Stimulated activated CD8-positive, alpha-beta memory T cell treated with anti-CD3 and anti-CD28 coated beads, Interleukin-4, amount 100 ng/mL, for 4 hours (primary cell): ENCODE measurements around the gene CDKN2B-AS1.

Experiments used
- DNase-seq, 2 donors: peaks; one replicate each; pipeline ENCODE4 v3.0.0-alpha.2; 2020; ENCODE audit warnings: low read depth in 2 of 2, low spot score in 1 of 2

Gene CDKN2B-AS1

GRCh38 chr9:22117511-22118384, 123.2 kb downstream of the CDKN2B-AS1 start:
- DNase-seq: no peak

DNA sequence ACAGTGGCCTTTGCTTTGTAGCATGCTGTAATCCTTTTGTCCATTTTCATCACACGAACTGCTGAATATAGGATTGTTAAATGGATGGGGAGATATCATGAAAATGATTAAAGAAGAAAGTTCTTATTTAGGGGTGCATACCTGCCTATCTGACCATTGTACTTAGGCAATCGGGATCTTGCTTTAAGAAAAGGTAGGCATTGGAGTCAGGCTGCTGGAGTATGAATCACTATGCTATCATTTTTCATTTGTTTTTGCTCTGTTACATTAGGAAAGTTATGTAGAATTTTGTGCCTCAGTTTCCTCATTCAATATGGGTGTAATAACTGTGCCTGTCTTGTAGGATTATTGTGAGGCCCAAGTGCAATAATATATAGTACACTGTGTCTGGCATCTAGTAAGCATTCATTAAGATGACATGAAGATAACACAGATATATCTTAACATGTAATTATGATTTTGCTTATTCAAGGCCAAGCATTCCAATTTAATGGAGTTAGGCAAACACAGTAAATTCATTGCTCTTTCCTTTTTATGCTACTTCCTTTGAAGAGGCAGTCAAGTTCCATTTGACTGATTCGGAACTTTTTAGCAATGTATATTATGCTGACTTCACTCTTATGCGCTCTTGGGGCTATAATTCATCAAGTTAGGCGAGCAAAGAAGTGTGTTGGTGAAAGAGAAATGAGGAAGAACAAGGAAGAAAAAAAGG, 124.4 kb downstream of the CDKN2B-AS1 start:
- DNase-seq: no peak

DNA sequence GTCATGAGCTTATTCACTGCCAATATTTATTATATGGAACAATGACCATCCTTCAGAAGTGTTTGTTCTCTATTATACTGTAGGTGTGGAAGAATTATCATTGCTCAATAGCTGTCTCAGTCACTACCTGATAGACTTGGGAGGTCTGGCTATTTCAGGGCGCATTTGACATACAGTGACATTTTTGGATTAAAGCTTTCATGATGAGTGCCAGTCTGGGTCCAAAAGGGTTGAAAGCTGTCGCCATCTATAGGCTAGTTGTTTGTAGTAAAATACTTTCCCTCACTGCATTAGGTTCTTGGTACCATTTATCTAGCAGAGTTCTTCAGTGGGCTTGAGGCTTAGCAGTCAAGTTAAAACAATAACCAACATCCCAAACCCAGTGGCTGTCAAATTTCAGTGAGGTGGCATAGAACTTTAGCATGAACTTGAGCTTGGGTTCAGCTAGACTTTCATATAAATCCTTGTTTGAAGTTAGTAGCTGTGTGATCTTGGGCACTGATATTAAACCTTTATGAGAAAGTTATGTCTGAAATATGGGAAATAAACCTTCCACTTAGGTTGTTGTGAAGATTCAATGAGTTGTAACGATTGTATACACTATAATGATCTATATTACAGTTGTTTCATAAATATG, 125.0 kb downstream of the CDKN2B-AS1 start:
- no peak for DNase-seq

- no peak for DNase-seq
These were observed 125.6 kb downstream of the CDKN2B-AS1 start for GRCh38 chr9:22120159-22120549.

- DNase-seq: no peak
These were observed 126.0 kb downstream of the CDKN2B-AS1 start for GRCh38 chr9:22120595-22120994.

DNA sequence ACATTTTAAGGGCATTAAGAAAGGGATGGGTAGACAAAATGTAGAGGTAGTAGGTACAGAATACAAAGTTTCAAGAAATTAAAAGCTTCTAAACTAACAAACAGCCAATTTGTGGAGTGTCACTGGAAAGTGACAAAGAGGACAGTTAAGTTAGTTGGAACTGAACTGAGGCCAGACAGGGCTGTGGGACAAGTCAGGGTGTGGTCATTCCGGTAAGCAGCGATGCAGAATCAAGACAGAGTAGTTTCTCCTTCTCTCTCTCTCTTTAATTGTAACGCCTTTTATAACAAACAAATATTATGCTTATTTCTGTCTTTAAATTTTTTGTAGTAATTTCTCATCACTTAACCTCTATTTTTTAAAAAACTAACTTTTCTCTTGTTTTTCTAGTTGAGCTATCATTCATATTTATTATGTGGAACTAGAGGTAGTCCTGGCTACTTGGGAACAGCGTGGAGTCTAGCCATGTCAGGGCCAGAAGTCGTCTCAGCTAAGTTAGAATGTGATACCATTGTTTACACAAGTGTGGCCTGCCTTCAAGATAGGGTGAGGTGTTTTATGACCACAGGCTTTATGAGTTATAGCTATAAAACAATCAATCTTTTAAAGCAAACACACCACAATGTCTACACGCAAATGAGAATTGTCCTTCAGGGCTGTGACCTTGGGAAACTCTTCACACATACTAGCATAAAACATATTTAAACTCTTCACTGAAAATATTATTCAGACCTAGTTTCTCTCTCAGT, 129.8 kb downstream of the CDKN2B-AS1 start:
- DNase-seq: no peak

- DNase-seq: no peak
These were observed 134.5 kb downstream of the CDKN2B-AS1 start for GRCh38 chr9:22129133-22129532.

DNA sequence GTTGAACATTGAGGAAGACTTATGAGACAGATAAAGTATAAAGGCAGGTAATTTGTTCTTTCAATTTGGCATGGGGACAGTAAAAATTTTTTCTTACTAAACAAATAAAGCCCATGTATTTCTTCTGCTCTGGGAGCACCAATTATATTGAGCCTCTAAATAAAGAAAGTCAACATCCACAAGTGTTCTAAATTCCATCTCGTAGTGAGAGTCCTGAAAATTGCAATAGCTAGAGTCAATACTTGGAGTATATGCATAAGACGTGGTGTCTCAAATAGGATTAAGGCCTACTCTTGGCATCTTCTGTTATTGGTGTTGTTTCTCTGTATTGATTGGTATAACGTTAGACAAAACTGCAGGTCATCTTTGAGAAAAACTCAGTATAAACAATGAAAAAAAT, 135.0 kb downstream of the CDKN2B-AS1 start:
- no peak for DNase-seq

DNA sequence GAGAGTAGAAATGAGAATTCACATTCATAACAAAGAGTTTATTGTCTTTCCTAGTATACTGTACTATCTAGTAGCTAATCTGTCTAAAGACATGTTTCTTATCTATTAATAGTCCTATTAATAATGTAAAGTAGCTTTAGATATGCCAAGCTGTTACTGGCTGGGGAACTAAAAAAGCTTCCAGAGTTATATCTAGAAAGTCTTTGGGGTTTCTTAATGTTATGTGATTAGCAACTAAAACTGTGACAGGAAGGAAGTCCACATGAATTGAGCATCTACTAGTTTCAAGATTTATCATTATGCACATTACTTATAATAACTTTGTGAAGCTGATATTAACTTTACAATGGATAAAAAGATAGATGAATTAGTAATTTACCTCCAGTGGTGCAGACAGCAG, 137.2 kb downstream of the CDKN2B-AS1 start:
- no peak for DNase-seq

DNA sequence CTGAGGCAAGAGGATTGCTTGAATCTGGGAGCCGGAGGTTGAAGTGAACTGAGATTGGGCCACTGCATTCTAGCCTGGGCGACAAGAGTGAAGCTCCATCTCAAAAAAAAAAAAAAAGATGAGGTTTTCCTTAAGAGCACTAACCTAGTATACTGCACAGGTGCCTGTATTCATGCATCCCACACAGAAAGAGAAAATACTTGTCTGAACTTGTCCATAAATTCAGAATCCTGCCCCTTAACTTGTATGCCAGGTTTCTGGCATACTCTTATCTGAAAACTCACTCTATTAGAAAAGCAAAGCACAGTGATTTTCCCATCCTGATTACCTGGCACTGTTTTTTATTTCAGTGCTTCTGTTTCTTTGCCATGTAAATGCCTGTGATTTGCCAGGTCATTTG, 139.8 kb downstream of the CDKN2B-AS1 start:
- DNase-seq: no peak

DNA sequence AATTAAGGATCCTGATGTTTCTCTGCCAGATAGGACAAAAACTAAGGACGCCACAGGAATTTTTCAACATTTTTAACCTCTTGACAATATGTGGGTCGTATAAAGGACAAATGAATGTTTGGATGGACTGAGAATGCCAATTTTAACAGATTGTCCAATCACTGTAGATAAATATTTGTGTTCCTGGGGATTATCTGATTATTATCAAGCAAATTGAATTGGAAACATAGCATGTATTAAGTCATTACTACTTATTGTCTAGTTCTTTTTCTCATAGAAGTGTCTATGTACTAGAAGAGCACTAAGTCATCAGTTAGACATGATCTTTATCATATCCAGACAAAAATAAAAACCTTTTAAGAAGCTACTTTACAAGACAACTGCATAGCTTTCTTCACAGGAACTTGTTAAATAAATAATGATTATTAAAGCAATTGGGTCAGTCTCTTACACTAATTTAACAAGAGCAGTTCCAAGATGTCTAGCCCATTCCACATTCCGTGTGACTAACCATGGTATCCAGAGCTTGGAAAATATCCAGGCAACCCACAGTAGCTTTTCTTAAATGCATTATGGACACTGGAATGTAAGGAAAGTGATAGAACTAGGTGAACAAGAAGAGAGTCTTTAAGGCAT, 142.0 kb downstream of the CDKN2B-AS1 start:
- DNase-seq: no peak

DNA sequence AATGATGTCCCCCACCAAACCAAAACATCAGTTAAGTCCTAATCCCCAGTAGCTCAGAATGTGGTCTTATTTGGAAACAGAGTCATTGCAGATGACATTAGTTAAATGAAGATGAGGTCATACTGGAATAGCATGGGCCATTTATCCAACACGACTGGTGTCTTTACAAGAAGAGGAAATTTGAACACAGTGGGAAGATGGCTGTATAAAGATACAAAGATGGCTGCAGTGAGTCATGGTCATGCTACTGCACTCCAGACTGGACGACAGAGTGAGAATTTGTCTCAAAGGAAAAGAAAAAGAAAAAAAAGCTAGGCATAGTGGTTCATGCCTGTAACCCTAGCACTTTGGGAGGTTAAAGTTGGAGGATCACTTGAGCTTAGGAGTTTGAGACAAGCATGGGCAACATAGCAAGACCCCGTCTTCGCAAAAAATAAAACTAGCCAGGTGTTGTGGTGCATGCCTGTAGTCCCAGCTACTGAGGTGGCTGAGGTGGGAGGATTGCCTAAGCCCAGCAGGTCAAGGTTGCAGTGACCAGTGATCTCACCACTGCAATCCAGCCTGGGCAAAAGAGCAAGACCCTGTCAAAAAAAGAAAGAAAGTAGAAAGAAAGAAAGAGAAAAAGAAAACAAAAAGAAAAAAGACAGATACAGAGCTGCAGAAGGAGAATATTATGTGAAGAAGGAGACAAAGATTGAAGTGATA, 144.5 kb downstream of the CDKN2B-AS1 start:
- DNase-seq: no peak

GRCh38 chr9:22141908-22142307, 147.3 kb downstream of the CDKN2B-AS1 start:
- DNase-seq: no peak

DNA sequence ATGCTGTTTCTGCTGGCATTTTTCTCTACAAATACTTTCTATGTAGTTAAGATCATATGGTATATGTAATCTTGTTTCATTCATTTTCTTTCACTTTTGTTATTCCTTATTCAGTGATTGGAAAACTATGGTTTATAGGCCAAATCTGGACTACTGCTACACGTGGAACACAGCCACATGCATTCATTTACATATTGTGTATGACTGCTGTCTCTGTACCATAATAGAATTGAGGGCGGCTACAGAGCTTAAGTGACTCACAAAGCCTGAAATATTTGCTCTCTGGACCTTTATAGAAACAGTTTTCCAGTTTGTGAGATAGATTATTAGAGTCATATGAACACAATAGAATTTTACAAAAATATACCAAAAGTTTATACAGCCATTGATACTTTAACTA, 148.1 kb downstream of the CDKN2B-AS1 start:
- no peak for DNase-seq

DNA sequence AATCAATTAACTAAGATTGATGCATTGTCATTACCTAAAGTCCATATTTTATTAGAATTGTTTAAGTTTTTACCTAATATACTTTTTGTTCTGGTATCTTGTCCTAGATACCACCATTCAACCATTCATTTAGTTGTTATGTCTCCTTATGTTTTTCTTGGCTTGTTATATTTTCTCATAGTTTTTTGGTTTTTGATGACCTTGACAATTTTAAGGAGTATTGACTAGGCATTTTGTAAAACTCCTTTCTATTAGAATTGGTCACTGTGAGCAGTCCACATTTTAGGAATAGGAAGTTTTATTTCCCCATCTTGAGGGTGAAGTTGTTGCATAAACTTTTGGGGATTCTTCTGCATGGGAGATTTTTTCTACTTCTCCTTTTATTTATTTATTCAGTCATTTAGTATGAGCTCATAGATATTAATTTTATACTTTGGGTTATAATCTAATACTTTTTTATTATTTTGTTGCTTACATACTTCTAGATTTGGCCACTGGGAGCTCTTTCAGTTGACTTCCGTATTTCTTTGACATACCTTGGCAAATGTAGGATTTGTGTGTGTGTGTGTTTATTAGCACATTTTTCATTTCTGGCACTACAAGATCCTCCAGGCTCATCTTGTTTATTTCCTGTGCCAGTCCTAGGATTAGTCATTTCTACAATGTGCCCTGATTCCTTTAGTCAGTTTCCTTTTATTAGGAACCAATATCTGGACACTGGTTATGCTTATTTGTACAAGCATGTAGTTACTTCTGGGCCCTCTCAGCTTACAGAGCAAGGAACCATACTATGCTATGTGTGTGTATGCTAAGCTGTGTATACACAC, 149.4 kb downstream of the CDKN2B-AS1 start:
- DNase-seq: no peak

GRCh38 chr9:22146604-22147003, 152.0 kb downstream of the CDKN2B-AS1 start:
- DNase-seq: no peak

GRCh38 chr9:22147813-22148527, 153.4 kb downstream of the CDKN2B-AS1 start:
- no peak for DNase-seq

DNA sequence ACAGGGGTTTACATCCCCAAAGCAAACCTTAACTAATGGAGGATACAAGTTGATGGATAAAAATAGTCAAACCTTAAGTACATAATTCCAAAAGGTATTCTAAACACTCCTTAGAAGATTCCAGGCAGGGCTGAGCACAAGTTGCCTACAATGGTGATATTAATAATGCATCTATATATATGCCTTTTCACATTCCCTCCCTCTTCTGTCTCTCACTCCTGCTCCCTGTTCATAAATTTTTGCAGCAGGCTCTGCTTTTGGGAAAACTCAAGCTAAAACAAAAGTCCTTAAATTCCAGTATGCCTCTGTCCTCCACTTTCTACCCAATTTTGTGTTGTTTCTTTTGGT, 153.9 kb downstream of the CDKN2B-AS1 start:
- no peak for DNase-seq
